PC-9 (cell line): ENCODE data around the gene CTBP2.

Source experiments
- CTCF ChIP-seq: fragments of 200-600 bp; sonication (generic); conservative IDR thresholded peaks from 2 replicates; pipeline ENCODE4 v1.6.1; 2017; ENCODE audit warnings: mixed run types, antibody characterized with exemption, mild to moderate bottlenecking, moderate library complexity
- EZH2 ChIP-seq: fragments of 200-600 bp; sonication (generic); IDR thresholded peaks from 2 replicates; pipeline ENCODE4 v1.8.0; 2017; ENCODE audit warnings: antibody characterized with exemption, low read depth

GRCh38 chr10:125006921-125007426, 153.4 kb downstream of the CTBP2 start:
- TF ChIP-seq CTCF (no peak), EZH2 (no peak)
